ENCODE measurements around the gene ITGB3. TPM values are rescaled to one million over a fixed set of nuclear protein-coding genes. Genes with fewer than 3 reads are reported as not detected.

ITGB3 gene
- total RNA-seq, 1 experiment from 2014 or later = 0.68 TPM

GRCh38 chr17:47280072-47280811, 26.6 kb downstream of the ITGB3 start:
- H3K27me3 Mint-ChIP-seq (ENCODE audit: unreplicated experiment) = peaks cover 24% of the 10 kb centered on the region
- peaks cover 38% of the 10 kb centered on the region for H3K4me1 Mint-ChIP-seq (ENCODE audit: low read depth, unreplicated experiment)
- H3K4me3 Mint-ChIP-seq (ENCODE audit: low read depth, unreplicated experiment) = no peak overlapping the region
- H3K36me3 Mint-ChIP-seq (ENCODE audit: insufficient read depth, unreplicated experiment) = no peaks in the 10 kb centered on the region
- H3K9me3 Mint-ChIP-seq (ENCODE audit: low read depth, unreplicated experiment) = no peaks in the 10 kb centered on the region
- TF ChIP-seq, protein P1, sequence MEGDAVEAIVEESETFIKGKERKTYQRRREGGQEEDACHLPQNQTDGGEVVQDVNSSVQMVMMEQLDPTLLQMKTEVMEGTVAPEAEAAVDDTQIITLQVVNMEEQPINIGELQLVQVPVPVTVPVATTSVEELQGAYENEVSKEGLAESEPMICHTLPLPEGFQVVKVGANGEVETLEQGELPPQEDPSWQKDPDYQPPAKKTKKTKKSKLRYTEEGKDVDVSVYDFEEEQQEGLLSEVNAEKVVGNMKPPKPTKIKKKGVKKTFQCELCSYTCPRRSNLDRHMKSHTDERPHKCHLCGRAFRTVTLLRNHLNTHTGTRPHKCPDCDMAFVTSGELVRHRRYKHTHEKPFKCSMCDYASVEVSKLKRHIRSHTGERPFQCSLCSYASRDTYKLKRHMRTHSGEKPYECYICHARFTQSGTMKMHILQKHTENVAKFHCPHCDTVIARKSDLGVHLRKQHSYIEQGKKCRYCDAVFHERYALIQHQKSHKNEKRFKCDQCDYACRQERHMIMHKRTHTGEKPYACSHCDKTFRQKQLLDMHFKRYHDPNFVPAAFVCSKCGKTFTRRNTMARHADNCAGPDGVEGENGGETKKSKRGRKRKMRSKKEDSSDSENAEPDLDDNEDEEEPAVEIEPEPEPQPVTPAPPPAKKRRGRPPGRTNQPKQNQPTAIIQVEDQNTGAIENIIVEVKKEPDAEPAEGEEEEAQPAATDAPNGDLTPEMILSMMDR (IDR thresholded peaks at IDR 0.05; ENCODE audit: unreplicated experiment) = no peak
- H3K27ac Mint-ChIP-seq (ENCODE audit: unreplicated experiment) = no peak overlapping the region
- CTCF ChIA-PET = no interaction called here
- DNase-seq = no peak
- intact Hi-C loops (cut with micrococcal nuclease; ENCODE audit: unreplicated experiment) = no loop called here
- BruUV-seq (replicated peaks) = no TSS peak

DNA sequence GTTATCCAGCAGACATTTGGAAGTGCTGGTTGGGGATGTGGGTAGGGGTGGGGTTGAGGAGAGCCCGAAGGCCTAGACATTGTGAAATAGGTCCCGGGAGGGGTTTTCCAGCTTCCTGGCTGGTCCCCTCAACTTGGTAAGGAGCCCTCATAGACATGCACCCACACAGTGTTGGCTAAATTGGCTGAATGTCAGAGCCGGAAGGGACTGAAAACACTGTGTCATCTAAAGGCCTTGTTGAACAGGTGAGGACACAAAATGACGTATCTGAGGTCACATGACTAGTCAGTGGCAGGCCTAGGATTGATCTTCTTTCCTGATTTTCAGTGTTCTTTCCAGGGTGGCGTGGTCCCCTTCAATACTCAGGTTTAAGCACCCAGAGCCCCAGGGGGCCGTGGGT, 27.6 kb downstream of the ITGB3 start:
- DNase-seq = no peak
- Mint-ChIP-seq H3K9me3 (ENCODE audit: low read depth, unreplicated experiment) (no peaks in the 10 kb centered on the region), H3K4me1 (ENCODE audit: low read depth, unreplicated experiment) (peaks cover 30% of the 10 kb centered on the region), H3K36me3 (ENCODE audit: insufficient read depth, unreplicated experiment) (no peaks in the 10 kb centered on the region), H3K4me3 (ENCODE audit: low read depth, unreplicated experiment) (no peak overlapping the region), H3K27ac (ENCODE audit: unreplicated experiment) (no peak overlapping the region), H3K27me3 (ENCODE audit: unreplicated experiment) (peaks cover 31% of the 10 kb centered on the region)
- intact Hi-C loops (cut with micrococcal nuclease; ENCODE audit: unreplicated experiment) = no loop called here
- no TSS peak for BruUV-seq (replicated peaks)
- CTCF ChIA-PET = interaction anchor here (0.8 kb wide), 1 partner anchor 10 kb away, joined by 6 read pairs; no protein-coding TSS in a partner anchor
- TF ChIP-seq, protein P1 (IDR thresholded peaks at IDR 0.05; ENCODE audit: unreplicated experiment) = no peak

GRCh38 chr17:47285003-47285402, 31.4 kb downstream of the ITGB3 start:
- intact Hi-C loops (cut with micrococcal nuclease; ENCODE audit: unreplicated experiment) = no loop called here
- CTCF ChIA-PET = no interaction called here

DNA sequence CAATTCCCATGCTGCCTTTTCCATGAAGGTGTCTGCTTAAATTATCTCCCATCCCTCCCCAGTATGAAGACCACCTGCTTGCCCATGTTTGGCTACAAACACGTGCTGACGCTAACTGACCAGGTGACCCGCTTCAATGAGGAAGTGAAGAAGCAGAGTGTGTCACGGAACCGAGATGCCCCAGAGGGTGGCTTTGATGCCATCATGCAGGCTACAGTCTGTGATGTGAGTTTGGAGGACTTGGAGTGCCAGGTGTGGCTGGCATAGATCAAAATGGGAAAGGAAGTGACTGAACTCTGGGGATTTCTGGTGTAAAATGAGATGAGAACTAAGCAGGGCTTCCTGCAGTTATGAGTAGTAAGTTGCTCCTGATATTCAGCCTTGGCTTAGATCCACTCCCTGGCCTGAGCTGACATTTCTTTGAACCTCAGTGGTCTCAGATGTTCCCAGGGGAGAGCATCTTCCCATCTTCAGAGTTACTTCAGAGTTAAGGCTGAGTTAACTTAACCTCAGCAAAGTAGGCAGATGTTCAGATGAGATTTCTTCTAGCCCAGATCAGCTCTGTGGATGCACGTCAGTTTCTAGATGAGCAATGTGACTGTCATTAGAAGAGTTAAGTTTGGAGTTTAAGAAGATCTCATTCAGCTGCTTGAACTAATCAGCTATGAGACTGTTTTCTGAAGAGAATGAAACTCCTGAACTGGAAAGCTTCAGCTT, 32.7 kb downstream of the ITGB3 start:
- intact Hi-C loops (cut with micrococcal nuclease; ENCODE audit: unreplicated experiment) = no loop called here
- no peaks in the 10 kb centered on the region for H3K9me3 Mint-ChIP-seq (ENCODE audit: low read depth, unreplicated experiment)
- CTCF ChIA-PET = interaction anchor here (1.4 kb wide), 1 partner anchor 37 kb away, joined by 3 read pairs; no protein-coding TSS in a partner anchor
- no peaks in the 10 kb centered on the region for H3K36me3 Mint-ChIP-seq (ENCODE audit: insufficient read depth, unreplicated experiment)
- no peak overlapping the region for H3K4me3 Mint-ChIP-seq (ENCODE audit: low read depth, unreplicated experiment)
- DNase-seq = no peak
- no TSS peak for BruUV-seq (replicated peaks)
- peaks cover 14% of the 10 kb centered on the region for H3K4me1 Mint-ChIP-seq (ENCODE audit: low read depth, unreplicated experiment)
- TF ChIP-seq, protein P1 (IDR thresholded peaks at IDR 0.05; ENCODE audit: unreplicated experiment) = no peak
- H3K27me3 Mint-ChIP-seq (ENCODE audit: unreplicated experiment) = peaks cover 51% of the 10 kb centered on the region
- no peak overlapping the region for H3K27ac Mint-ChIP-seq (ENCODE audit: unreplicated experiment)

More at GRCh38 chr17:47285003-47285402, 31.4 kb downstream of the ITGB3 start:
- Mint-ChIP-seq H3K9me3 (ENCODE audit: low read depth, unreplicated experiment) (no peaks in the 10 kb centered on the region), H3K4me3 (ENCODE audit: low read depth, unreplicated experiment) (no peak overlapping the region), H3K36me3 (ENCODE audit: insufficient read depth, unreplicated experiment) (no peaks in the 10 kb centered on the region), H3K4me1 (ENCODE audit: low read depth, unreplicated experiment) (peaks cover 24% of the 10 kb centered on the region), H3K27me3 (ENCODE audit: unreplicated experiment) (peaks cover 41% of the 10 kb centered on the region), H3K27ac (ENCODE audit: unreplicated experiment) (no peak overlapping the region)
- BruUV-seq (replicated peaks) = no TSS peak
- DNase-seq = no peak
- TF ChIP-seq, protein P1 (IDR thresholded peaks at IDR 0.05; ENCODE audit: unreplicated experiment) = no peak
